Urinary bladder (tissue), 4 donors: ENCODE measurements around the gene PRDM16. TPM values are rescaled to one million over a fixed set of nuclear protein-coding genes. Genes with fewer than 3 reads are reported as not detected.

ENCODE experiments used
- DNase-seq: peaks from one replicate; pipeline ENCODE4 v3.0.0-alpha.2; 2015; ENCODE audit errors: extremely low spot score
- H3K27ac ChIP-seq: one replicate; pipeline ENCODE4 v1.5.1; 2013; ENCODE audit warnings: low read depth, mild to moderate bottlenecking, moderate library complexity
- H3K36me3 ChIP-seq: one replicate; pipeline ENCODE4 v1.6.1; 2013; ENCODE audit warnings: mild to moderate bottlenecking, moderate library complexity; ENCODE audit not compliant: insufficient read depth
- H3K4me1 ChIP-seq: one replicate; pipeline ENCODE4 v1.6.1; 2013; ENCODE audit warnings: mild to moderate bottlenecking, moderate library complexity; ENCODE audit not compliant: insufficient read depth
- H3K4me3 ChIP-seq: one replicate; pipeline ENCODE4 v1.5.1; 2013; ENCODE audit warnings: low read depth, low read length
- WGBS: extraction: QIAGEN DNeasy Blood & Tissue Kit; methylation state at CpG from one replicate; pipeline ENCODE4 v1.1.7; 2013; 5-methylcytosine and 5-hydroxymethylcytosine counted together
- polyA plus RNA-seq: library from polyadenylated mRNA; stranded (reverse); fragments of 200-250 nt; gene quantifications from one replicate; pipeline ENCODE4 v1.2.3, GENCODE V29; 2013
- total RNA-seq: library from RNA; depleted of rRNA; stranded (reverse); fragments of >200 nt; gene quantifications from one replicate; pipeline ENCODE4 v1.2.3, GENCODE V29; 2014
- donor health status: healthy with polysubstance abuse.
- donor health status: healthy.

PRDM16 gene
- total and polyA plus RNA-seq, 2 donors = 2.8 to 3.7 TPM

DNA sequence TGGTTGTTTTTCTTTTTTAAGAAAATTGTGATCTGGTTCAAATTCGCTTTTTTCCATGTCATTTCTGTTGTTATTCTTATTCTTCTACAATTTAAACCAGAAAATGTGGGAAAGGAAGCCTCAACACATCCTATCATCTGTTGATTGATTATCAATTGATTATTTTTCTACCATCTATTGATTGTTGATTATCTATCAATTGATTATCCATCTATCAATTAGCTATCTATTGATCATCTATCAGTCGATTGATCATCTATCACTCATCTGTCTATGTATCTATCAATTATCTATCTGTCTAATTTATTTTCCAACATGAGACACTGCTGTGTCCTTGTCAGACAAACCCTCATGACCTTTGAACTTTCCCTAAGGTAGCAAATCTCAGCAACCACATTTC, 249.3 kb downstream of the PRDM16 start:
- Histone ChIP-seq H3K36me3 (no peaks in the 10 kb centered on the region), H3K27ac (no peak overlapping the region), H3K4me1 (no peaks in the 10 kb centered on the region), H3K4me3 (no peak overlapping the region)
- no peak for DNase-seq
- WGBS = 89% methylated on average over 2 of the region's 2 CpGs

DNA sequence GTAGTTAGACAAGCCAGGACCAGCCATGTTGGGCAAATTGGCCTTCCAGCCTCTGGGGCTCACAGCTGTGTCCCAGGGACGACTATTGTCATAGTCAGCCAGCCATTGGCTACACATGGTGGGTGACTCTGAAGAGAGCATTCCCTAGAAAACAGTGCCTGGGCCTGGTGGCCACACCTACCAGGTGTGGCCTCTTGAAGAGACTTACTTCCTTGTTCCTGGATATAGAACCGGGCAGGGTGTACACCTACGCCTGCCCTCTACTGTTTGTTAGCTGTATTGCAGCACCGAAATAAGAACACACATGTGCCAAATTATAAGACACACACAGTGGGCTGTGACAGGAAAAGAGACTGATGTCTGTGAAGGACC, 250.9 kb downstream of the PRDM16 start:
- DNase-seq = no peak
- H3K36me3 ChIP-seq = no peaks in the 10 kb centered on the region
- 38% methylated on average over 4 of the region's 4 CpGs for WGBS

DNA sequence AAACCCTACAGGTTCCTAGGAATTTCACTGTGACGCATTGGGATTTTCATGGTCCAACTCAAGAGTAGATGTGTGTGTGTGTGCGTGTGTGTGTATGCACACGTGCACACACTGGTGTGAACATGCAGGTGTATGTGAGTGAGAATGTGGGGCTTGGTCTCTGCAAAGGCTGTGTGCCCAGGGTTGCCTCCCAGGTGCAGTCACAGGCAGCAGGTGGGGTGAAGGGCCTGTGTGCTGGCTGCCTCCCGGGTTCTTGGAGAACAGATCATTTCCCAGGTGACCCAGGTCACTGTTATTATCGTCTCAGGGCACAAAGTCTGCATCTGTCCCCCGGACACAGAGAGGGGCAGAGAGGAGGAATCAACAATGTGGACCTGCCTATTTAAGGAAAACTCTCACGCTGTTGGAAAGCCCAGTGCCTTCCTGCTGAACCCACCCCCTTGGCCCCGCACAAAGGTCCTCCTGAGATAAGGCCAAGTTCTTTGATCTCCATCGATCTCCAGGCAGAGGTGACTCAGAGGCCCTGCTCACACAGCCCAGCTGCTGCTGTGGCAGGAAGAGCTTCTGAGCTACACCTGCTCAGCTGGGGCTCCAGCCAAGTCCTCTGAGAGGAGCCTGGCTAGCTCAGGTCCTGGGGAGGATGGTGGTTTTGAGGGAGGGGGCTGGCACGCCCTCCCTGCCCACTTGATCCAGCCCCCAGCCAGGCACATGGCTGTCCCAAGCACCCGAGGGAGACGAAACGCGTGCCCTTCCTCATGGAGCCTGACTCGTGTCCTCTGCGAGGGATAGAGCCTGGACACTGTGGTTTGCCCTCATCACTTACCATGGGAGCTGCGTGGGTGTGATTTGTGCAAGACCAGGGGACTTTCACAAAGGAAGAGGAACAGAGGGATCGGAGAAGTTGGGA, 251.5 kb downstream of the PRDM16 start:
- Histone ChIP-seq H3K27ac (no peak overlapping the region), H3K4me3 (no peak overlapping the region), H3K4me1 (no peaks in the 10 kb centered on the region), H3K36me3 (no peaks in the 10 kb centered on the region)
- no peak for DNase-seq
- WGBS = 53% methylated on average over 18 of the region's 18 CpGs

More for the DNA sequence above, 250.9 kb downstream of the PRDM16 start:
- no peaks in the 10 kb centered on the region for H3K4me1 ChIP-seq
- no peak overlapping the region for H3K4me3 ChIP-seq
- no peak overlapping the region for H3K27ac ChIP-seq

DNA sequence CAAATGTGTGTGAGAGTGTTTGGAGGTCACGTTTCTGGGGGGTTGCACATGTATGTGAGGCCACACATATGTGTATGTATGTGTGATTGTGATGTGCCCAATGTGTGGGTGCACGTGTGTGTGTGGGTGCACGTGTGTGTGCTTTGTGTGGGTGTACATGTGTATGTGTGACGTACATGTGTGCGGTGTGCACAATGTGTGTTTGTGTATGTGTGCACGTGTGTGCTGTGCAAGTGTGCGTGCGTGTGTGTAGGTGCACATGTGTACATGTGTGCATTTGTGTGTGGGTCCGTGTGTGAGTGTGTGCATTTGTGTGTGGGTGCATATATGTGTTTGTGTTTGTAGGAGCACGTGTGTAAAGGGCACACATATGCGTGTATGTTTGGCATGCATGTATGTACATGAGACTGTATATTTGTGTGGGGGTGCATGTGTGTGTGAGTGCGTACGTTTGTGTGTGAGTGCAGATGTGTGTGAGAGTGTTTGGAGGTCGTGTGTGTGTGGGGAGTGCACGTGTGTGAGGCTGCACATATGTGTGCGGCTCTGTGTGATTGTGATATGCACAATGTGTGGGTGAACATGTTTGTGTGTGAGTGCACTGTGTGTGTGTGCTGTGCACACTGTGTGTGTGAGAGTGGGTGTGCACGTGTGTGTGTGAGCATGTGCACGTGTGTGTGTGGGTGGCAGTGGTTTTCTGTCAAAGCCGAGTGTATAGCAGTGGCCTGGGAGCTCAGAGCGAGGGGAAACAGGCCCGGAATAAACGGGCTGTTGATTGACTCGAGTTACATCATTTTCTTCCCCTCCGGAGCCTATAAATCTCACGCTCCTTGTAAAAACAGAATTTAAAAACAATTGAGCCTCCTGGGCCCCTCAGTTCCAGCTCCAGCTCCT, 252.8 kb downstream of the PRDM16 start:
- no peak overlapping the region for H3K4me3 ChIP-seq
- no peak overlapping the region for H3K27ac ChIP-seq
- H3K36me3 ChIP-seq = no peaks in the 10 kb centered on the region
- no peak for DNase-seq
- H3K4me1 ChIP-seq = no peaks in the 10 kb centered on the region
- WGBS = 60% methylated on average over 25 of the region's 25 CpGs

GRCh38 chr1:3322450-3323020, 253.5 kb downstream of the PRDM16 start:
- WGBS = 59% methylated on average over 17 of the region's 17 CpGs
- no peak for DNase-seq
- no peak overlapping the region for H3K4me3 ChIP-seq
- no peak overlapping the region for H3K27ac ChIP-seq
- no peaks in the 10 kb centered on the region for H3K4me1 ChIP-seq
- no peaks in the 10 kb centered on the region for H3K36me3 ChIP-seq

GRCh38 chr1:3323021-3323795, 254.2 kb downstream of the PRDM16 start:
- Histone ChIP-seq H3K4me3 (no peak overlapping the region), H3K27ac (no peak overlapping the region), H3K36me3 (no peaks in the 10 kb centered on the region), H3K4me1 (no peaks in the 10 kb centered on the region)
- WGBS = 25% methylated on average over 40 of the region's 40 CpGs
- no peak for DNase-seq

GRCh38 chr1:3323796-3324703, 255.0 kb downstream of the PRDM16 start:
- Histone ChIP-seq H3K4me3 (no peak overlapping the region), H3K4me1 (no peaks in the 10 kb centered on the region), H3K36me3 (no peaks in the 10 kb centered on the region), H3K27ac (no peak overlapping the region)
- WGBS = 72% methylated on average over 26 of the region's 26 CpGs
- no peak for DNase-seq

DNA sequence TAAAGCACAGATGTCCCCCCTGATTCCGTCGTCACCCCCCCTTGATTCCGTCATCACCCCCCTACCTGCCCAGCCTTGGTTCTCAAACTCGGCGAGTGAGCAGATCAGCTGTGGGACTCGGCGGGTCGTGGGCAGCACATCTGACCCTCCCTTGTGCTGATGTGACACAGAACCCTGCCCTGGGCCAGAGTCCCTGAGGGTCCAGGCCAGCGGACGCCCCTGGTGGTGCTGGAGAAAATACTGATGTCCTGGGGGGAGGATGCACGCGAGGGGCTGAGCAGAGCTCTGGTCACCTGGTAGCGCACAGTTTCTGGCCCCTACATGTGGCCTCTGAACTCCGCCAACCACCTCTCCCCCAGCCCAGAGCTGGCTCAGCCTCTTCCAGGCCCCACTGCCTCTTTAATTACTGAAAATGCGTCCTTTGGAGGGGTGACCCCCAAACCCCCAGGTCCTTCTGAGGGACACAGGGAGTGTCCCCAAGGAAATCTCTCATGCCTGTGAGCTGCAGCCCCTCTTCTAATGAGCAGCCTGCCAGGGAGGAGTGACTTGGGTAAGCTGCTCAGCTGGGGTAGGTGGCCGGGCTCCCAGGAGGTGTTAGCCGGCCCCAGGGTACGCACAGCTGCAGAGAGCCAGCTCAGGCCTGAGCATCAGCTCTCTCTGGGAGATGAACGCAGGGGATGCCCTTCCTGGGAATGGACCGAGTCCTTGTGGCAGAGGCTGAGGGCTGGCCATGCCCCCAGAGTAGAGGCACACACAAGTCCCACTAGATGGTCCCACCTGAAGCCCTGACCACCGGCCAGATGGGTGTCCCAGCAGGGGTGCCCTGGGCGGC, 255.9 kb downstream of the PRDM16 start:
- H3K4me3 ChIP-seq = no peak overlapping the region
- DNase-seq = no peak
- H3K27ac ChIP-seq = no peak overlapping the region
- WGBS = 88% methylated on average over 22 of the region's 22 CpGs
- no peaks in the 10 kb centered on the region for H3K36me3 ChIP-seq
- no peaks in the 10 kb centered on the region for H3K4me1 ChIP-seq

- WGBS = 78% methylated on average over 21 of the region's 21 CpGs
- no peaks in the 10 kb centered on the region for H3K4me1 ChIP-seq
- no peak overlapping the region for H3K27ac ChIP-seq
- no peak overlapping the region for H3K4me3 ChIP-seq
- no peak for DNase-seq
- no peaks in the 10 kb centered on the region for H3K36me3 ChIP-seq
Measured at GRCh38 chr1:3326516-3327388, 257.7 kb downstream of the PRDM16 start.

GRCh38 chr1:3327389-3327702, 258.3 kb downstream of the PRDM16 start:
- 66% methylated on average over 15 of the region's 15 CpGs for WGBS
- DNase-seq = no peak
- H3K4me3 ChIP-seq = no peak overlapping the region
- H3K4me1 ChIP-seq = no peaks in the 10 kb centered on the region
- no peaks in the 10 kb centered on the region for H3K36me3 ChIP-seq
- H3K27ac ChIP-seq = no peak overlapping the region

- WGBS = 81% methylated on average over 15 of the region's 15 CpGs
- H3K4me1 ChIP-seq = no peaks in the 10 kb centered on the region
- no peak for DNase-seq
Measured at GRCh38 chr1:3327936-3328590, 259.1 kb downstream of the PRDM16 start.

More at GRCh38 chr1:3327936-3328590, 259.1 kb downstream of the PRDM16 start:
- Histone ChIP-seq H3K36me3 (no peaks in the 10 kb centered on the region), H3K27ac (no peak overlapping the region), H3K4me3 (no peak overlapping the region)
